Transverse colon (tissue), 4 donors: ENCODE data around the gene SMYD5.
"Not testable (repeated sequence)": the region's sequence is repeated elsewhere in the genome, so short reads cannot be mapped to it uniquely, and the experiment has no call there.

Source experiments
- EP300 ChIP-seq: sonication (generic); formaldehyde crosslinking; IDR thresholded peaks from one replicate; pipeline ENCODE4 v1.6.1; 2017; ENCODE audit warnings: antibody characterized with exemption, low read depth
- POLR2AphosphoS5 ChIP-seq, 3 donors: sonication (generic); formaldehyde crosslinking; IDR thresholded peaks; one replicate each; pipeline ENCODE4 v1.6.1; 2016; ENCODE audit warnings: antibody characterized with exemption in 3 of 3
- TF ChIP-seq, protein P1 (sequence below), 5 experiments: fragments of 200-600 bp in 3 of 5; fragments of 450-650 bp in 2 of 5; sonication (generic) in 3 of 5; IDR thresholded peaks; 1 replicate in 2 of 5; 2 replicates in 3 of 5; pipeline ENCODE4 v1.5.1; 2016 to 2017; ENCODE audit warnings: antibody characterized with exemption in 5 of 5, inconsistent platforms in 3 of 5, mild to moderate bottlenecking in 2 of 5, moderate library complexity in 1 of 5

DNA sequence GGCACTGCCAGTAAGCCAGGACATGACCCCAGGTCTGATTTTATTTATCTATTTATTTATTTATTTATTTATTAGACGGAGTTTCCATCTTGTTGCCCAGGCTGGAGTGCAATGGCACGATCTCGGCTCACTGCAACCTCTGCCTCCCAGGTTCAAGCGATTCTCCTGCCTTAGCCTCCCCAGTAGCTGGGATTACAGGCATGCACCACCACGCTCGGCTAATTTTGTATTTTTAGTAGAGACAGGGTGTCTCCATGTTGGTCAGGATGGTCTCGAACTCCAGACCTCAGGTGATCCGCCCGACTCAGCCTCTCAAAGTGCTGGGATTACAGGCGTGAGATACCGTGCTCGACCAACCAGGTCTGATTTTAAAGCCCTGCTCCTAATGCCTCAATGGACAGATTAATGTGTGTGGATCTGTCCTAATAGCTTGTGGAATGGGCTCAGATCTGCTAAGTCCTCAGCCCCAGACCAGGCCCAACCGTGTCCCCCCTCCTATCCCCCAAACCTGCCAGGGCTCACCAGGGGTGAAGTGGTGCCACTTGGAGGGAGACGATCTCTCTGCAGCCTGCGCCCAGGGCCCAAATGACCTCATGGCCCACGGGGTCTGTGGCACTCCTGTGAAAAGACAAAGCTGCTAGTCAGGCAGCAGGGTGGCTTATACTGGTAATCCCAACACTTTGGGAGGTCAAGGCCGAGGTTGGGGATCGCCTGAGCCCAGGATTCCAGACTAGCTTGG lies 48.8 kb downstream of the SMYD5 start:
- TF ChIP-seq, protein P1, sequence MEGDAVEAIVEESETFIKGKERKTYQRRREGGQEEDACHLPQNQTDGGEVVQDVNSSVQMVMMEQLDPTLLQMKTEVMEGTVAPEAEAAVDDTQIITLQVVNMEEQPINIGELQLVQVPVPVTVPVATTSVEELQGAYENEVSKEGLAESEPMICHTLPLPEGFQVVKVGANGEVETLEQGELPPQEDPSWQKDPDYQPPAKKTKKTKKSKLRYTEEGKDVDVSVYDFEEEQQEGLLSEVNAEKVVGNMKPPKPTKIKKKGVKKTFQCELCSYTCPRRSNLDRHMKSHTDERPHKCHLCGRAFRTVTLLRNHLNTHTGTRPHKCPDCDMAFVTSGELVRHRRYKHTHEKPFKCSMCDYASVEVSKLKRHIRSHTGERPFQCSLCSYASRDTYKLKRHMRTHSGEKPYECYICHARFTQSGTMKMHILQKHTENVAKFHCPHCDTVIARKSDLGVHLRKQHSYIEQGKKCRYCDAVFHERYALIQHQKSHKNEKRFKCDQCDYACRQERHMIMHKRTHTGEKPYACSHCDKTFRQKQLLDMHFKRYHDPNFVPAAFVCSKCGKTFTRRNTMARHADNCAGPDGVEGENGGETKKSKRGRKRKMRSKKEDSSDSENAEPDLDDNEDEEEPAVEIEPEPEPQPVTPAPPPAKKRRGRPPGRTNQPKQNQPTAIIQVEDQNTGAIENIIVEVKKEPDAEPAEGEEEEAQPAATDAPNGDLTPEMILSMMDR (IDR thresholded peaks at IDR 0.05) = not testable (repeated sequence)
- not testable (repeated sequence) for TF ChIP-seq EP300; POLR2AphosphoS5 (IDR thresholded peaks at IDR 0.05)
